ENCODE data around the gene TTLL6. TPM values are rescaled to one million over a fixed set of nuclear protein-coding genes. Genes with fewer than 3 reads are reported as not detected.

TTLL6 gene
- not detected in 2 replicates for total RNA-seq

GRCh38 chr17:48816774-48817590 lies at the start of gene TTLL6:
TTLL6 (minus strand) TSS chr17:48817229; CDS start chr17:48817072, 157 bp downstream.
- peak; percentile 64 for DNase-seq (ENCODE audit: low read depth)

DNA sequence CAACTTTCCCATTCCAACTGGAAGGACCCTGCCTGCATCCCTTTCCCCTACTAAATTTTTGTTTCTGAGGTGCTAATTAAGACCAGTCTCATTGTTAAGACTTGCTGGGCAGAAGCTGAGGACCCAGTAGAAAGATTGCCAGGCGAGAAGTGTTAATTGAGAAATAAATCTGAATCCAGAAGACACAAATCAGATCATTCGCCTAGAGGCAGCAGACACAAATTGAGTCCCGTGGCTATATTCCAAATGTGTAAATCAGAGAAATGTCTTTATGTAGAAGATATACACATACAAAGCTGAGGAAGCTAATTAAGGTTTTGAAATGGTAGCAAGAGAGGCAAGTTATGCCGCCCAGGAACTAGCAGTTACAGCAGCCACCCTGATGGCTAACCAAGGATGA lies 43.4 kb upstream of the TTLL6 start:
- FAIRE-seq, result no peak
- H3K36me3 ChIP-seq (ENCODE audit: control insufficient read depth, insufficient read depth, low read length), result peaks cover 12% of the 10 kb centered on the region

More at GRCh38 chr17:48816774-48817590, at the start of gene TTLL6:
- FAIRE-seq, result peak; percentile 13
- H3K36me3 ChIP-seq (ENCODE audit: control insufficient read depth, insufficient read depth, low read length), result no peaks in the 10 kb centered on the region
- peaks cover 12% of the 10 kb centered on the region for H3K27me3 ChIP-seq (ENCODE audit: control insufficient read depth, insufficient read depth, low read length)
- no peak for TF ChIP-seq CTCF (IDR thresholded peaks at IDR 0.05; ENCODE audit: insufficient read depth, low read length, severe bottlenecking)
- peak within 1 kb of the TSS; percentile 3 for H3K4me3 ChIP-seq (ENCODE audit: low read depth, low read length)

DNA sequence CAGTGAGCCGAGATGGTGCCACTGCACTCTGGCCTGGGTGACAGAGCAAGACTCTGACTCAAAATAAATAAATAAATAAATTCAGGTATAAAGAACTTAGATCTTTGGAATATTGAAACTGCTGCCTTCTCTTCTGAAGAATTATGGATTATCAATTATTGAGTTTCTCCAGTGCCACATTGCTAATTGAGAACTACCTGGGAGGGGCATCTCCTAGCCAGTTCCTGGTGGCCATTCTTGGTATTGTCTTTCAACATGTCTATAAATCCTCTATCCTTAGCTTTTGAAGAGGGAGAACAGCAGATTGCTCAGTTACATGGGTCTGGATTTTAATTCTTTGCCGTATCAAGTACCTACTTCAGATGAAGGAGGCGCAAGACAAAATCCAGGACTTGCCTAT lies 43.0 kb upstream of the TTLL6 start:
- FAIRE-seq, result no peak

More for the DNA sequence above, 43.4 kb upstream of the TTLL6 start:
- no peak for TF ChIP-seq CTCF (IDR thresholded peaks at IDR 0.05; ENCODE audit: insufficient read depth, low read length, severe bottlenecking)
- Histone ChIP-seq H3K4me3 (ENCODE audit: low read depth, low read length) (no peak overlapping the region), H3K27me3 (ENCODE audit: control insufficient read depth, insufficient read depth, low read length) (no peaks in the 10 kb centered on the region)
- DNase-seq (ENCODE audit: low read depth), result no peak

GRCh38 chr17:48856122-48856821 lies 39.2 kb upstream of the TTLL6 start:
- H3K36me3 ChIP-seq (ENCODE audit: control insufficient read depth, insufficient read depth, low read length), result peaks cover 15% of the 10 kb centered on the region
- H3K27me3 ChIP-seq (ENCODE audit: control insufficient read depth, insufficient read depth, low read length), result no peaks in the 10 kb centered on the region
- TF ChIP-seq CTCF (IDR thresholded peaks at IDR 0.05; ENCODE audit: insufficient read depth, low read length, severe bottlenecking), result no peak
- FAIRE-seq (no peak), DNase-seq (ENCODE audit: low read depth) (no peak)
- H3K4me3 ChIP-seq (ENCODE audit: low read depth, low read length), result no peak overlapping the region

More for the DNA sequence above, 43.0 kb upstream of the TTLL6 start:
- Histone ChIP-seq H3K36me3 (ENCODE audit: control insufficient read depth, insufficient read depth, low read length) (peaks cover 15% of the 10 kb centered on the region), H3K4me3 (ENCODE audit: low read depth, low read length) (no peak overlapping the region), H3K27me3 (ENCODE audit: control insufficient read depth, insufficient read depth, low read length) (no peaks in the 10 kb centered on the region)
- peak; percentile 1 for TF ChIP-seq CTCF (IDR thresholded peaks at IDR 0.05; ENCODE audit: insufficient read depth, low read length, severe bottlenecking)
- DNase-seq (ENCODE audit: low read depth), result no peak

DNA sequence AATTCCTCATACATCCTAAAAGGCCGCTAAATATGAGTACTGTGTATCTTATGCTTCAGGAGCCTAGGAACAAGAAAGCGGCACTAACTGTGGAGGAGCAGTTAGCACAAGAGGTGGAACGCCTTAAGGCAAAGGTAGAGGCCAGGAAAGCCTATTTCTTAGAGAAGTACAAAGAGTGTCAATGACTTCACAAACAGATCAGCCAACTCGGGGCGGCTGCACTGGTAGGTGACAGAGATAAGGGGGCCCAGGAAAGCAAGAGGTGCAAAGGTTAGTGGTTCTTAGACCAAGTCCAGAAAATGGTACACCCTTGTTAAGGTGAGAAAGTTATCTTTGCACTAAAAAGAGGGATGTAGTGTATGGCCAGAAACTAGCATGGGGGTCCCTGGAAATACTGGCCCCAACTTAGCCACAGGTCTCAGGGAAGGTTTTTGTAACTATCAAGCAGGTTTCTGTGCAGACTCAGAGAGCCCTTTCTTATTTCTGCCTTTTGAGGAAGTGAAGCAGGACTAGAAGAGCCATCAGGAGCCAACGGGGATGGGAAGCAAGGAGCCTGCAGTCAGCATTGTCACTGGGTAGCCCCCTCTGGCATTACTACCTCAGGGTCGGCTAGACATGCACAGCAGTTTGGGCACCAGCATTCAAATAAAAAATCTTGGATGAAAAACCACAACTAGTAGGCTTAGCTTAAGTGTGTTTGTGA lies 37.9 kb upstream of the TTLL6 start:
- no peak overlapping the region for H3K4me3 ChIP-seq (ENCODE audit: low read depth, low read length)
- FAIRE-seq, result no peak
- peaks cover 15% of the 10 kb centered on the region for H3K36me3 ChIP-seq (ENCODE audit: control insufficient read depth, insufficient read depth, low read length)
- no peak for TF ChIP-seq CTCF (IDR thresholded peaks at IDR 0.05; ENCODE audit: insufficient read depth, low read length, severe bottlenecking)
- DNase-seq (ENCODE audit: low read depth), result no peak
- H3K27me3 ChIP-seq (ENCODE audit: control insufficient read depth, insufficient read depth, low read length), result no peaks in the 10 kb centered on the region

Measured in bronchial epithelial cell (primary cell).